ENCODE data around the gene NVL. TPM values are rescaled to one million over a fixed set of nuclear protein-coding genes. Genes with fewer than 3 reads are reported as not detected.

NVL gene
- total RNA-seq, 1 donor from 2014 or later, result 101 TPM

DNA sequence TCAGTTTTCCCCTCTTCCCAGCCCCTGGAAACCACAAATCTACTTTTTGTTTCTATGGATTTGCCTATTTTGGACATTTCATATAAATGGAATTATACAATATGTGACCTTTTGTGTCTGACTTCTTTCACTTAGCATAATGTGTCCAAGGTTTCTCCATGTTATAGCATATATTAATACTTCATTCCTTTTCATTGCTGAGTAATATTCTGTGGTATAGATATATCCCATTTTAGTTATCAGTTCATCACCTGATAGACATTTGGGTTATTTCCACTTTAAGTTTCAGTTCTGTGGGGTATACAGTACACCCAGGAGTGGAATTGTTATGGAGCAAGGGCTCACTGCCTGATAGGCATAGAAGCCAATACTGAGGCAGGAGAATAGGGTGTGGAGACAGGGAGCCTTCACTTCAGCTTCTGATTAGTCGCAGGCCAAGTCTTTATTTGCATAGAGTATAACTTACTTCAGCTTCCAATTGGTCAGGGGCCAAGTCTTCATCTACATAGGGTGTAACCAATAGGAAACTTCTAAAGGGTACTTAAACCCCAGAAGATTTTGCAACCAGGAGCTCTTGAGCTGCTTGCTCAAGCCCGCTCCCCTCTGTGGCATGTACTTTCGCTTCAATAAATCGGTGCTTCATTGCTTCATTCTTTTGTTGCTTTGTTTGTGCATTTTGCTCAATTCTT, 8.3 kb upstream of the NVL start:
- Histone ChIP-seq H3K9me3 (ENCODE audit: low read depth) (no peaks in the 10 kb centered on the region), H3K27me3 (no peaks in the 10 kb centered on the region), H3K27ac (no peak overlapping the region), H3K36me3 (no peaks in the 10 kb centered on the region), H3F3A (ENCODE audit: low read depth) (peaks cover 25% of the 10 kb centered on the region), H2AFZ (replicated peaks) (no peak overlapping the region), H4K20me1 (ENCODE audit: low read depth) (no peaks in the 10 kb centered on the region), H3K4me3 (no peak overlapping the region), H3K4me2 (no peak overlapping the region), H3K4me1 (peaks cover 10% of the 10 kb centered on the region), H3K79me2 (ENCODE audit: low read depth) (no peaks in the 10 kb centered on the region), H3K9ac (no peak overlapping the region)
- peaks cover 2% of the 10 kb centered on the region for H3K4me1 Mint-ChIP-seq
- H3K36me3 Mint-ChIP-seq, result peaks cover 4% of the 10 kb centered on the region
- no peak for DNase-seq (ENCODE audit: low spot score)
- no peak overlapping the region for H3K27ac Mint-ChIP-seq
- H3K9me3 Mint-ChIP-seq, result peaks cover 15% of the 10 kb centered on the region
- TF ChIP-seq EZH2 (IDR thresholded peaks at IDR 0.05) (no peak), EZH2phosphoT487 (IDR thresholded peaks at IDR 0.05) (no peak)
- TF ChIP-seq, protein P1, sequence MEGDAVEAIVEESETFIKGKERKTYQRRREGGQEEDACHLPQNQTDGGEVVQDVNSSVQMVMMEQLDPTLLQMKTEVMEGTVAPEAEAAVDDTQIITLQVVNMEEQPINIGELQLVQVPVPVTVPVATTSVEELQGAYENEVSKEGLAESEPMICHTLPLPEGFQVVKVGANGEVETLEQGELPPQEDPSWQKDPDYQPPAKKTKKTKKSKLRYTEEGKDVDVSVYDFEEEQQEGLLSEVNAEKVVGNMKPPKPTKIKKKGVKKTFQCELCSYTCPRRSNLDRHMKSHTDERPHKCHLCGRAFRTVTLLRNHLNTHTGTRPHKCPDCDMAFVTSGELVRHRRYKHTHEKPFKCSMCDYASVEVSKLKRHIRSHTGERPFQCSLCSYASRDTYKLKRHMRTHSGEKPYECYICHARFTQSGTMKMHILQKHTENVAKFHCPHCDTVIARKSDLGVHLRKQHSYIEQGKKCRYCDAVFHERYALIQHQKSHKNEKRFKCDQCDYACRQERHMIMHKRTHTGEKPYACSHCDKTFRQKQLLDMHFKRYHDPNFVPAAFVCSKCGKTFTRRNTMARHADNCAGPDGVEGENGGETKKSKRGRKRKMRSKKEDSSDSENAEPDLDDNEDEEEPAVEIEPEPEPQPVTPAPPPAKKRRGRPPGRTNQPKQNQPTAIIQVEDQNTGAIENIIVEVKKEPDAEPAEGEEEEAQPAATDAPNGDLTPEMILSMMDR (IDR thresholded peaks at IDR 0.05), result no peak
- H3K4me3 Mint-ChIP-seq, result no peak overlapping the region
- peaks cover 4% of the 10 kb centered on the region for H3K27me3 Mint-ChIP-seq (ENCODE audit: insufficient read depth, low read depth)

DNA sequence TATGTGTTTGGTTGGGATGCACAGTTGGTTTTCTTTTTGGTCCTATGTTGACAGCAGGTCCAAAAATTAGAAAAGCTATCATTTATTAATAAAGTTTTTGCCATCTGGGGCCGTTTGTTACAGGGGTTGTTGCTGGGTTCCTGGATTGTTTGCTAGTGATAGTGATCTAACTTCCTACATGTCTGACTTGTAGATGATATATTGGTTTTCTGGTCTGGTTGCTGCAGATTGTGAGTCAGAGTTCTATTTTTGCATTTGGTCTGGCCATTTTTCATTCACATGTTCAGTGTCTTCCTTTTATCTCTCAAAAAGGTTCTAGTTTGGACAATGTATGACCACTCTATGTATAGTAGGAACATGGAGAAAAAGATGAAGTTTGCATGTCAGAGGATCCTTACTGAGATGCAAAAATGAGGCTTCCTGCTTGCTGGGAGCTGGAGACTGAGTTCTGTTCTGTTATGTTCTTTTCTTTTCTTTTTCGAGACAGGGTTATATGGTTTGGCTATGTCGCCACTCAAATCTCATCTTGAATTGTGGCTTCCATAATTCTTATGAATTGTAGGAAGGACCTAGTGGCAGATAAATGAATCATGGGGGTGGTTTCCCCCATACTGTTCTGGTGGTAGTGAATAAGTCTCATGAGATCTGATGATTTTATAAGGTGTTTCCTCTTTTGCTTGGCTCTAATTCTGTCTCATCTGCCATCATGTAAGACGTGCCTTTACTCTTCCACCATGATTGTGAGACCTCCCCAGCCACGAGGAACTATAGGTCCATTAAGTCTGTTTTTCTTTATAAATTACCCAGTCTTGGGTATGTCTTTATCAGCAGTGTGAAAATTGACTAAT, 4.2 kb upstream of the NVL start:
- H3K36me3 Mint-ChIP-seq, result no peaks in the 10 kb centered on the region
- H2AFZ ChIP-seq (replicated peaks), result no peak overlapping the region
- peaks cover 17% of the 10 kb centered on the region for H3F3A ChIP-seq (ENCODE audit: low read depth)
- H3K9me3 Mint-ChIP-seq, result peaks cover 2% of the 10 kb centered on the region
- no peak overlapping the region for H3K27ac Mint-ChIP-seq
- TF ChIP-seq EZH2phosphoT487 (IDR thresholded peaks at IDR 0.05), result no peak
- TF ChIP-seq, protein P1 (IDR thresholded peaks at IDR 0.05), result no peak
- TF ChIP-seq EZH2 (IDR thresholded peaks at IDR 0.05), result no peak
- DNase-seq (ENCODE audit: low spot score), result no peak
- no peaks in the 10 kb centered on the region for H3K36me3 ChIP-seq
- no peaks in the 10 kb centered on the region for H3K27me3 ChIP-seq
- H3K79me2 ChIP-seq (ENCODE audit: low read depth), result peaks cover 9% of the 10 kb centered on the region
- H3K9ac ChIP-seq, result no peak overlapping the region
- H4K20me1 ChIP-seq (ENCODE audit: low read depth), result no peaks in the 10 kb centered on the region
- no peaks in the 10 kb centered on the region for H3K9me3 ChIP-seq (ENCODE audit: low read depth)
- H3K27me3 Mint-ChIP-seq (ENCODE audit: insufficient read depth, low read depth), result peaks cover 4% of the 10 kb centered on the region
- no peak overlapping the region for H3K27ac ChIP-seq
- peaks cover under 1% of the 10 kb centered on the region for H3K4me1 ChIP-seq
- no peak overlapping the region for H3K4me3 ChIP-seq
- H3K4me2 ChIP-seq, result no peak overlapping the region
- H3K4me1 Mint-ChIP-seq, result peaks cover 6% of the 10 kb centered on the region
- H3K4me3 Mint-ChIP-seq, result no peak overlapping the region

DNA sequence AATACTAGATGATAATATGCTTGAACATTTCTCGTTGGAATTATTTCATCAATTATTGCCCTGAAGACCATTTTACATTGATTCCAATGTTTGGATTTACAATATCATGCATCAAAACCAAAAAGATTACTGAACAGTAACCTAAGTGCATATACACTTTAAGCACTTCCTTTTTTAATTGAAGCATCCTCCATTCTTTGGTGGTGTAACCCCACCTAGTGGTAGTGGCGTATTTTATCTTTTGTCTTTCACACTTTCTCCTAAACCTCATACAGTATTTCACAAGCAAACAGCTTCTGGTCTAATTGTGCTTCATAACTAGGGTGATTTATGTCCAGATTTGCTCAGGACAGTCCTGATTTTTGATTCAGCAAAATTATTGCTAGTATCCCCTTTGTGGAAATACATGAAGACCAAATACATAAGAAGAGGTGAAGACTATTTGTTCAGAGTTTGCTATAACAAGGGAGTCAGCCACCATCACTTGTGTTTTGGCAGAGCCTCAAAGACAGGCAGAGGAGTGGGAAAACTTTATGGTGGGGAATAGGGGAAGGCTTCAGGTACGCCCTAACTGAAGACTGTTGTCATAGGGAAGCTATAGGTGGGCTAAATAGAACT, 3.4 kb upstream of the NVL start:
- H3K36me3 Mint-ChIP-seq, result no peaks in the 10 kb centered on the region
- Histone ChIP-seq H3K27ac (no peak overlapping the region), H3K79me2 (ENCODE audit: low read depth) (peaks cover 16% of the 10 kb centered on the region), H3K4me2 (no peak overlapping the region), H3K27me3 (no peaks in the 10 kb centered on the region), H3K4me3 (no peak overlapping the region), H2AFZ (replicated peaks) (no peak overlapping the region), H3F3A (ENCODE audit: low read depth) (peaks cover 10% of the 10 kb centered on the region), H4K20me1 (ENCODE audit: low read depth) (no peaks in the 10 kb centered on the region), H3K4me1 (peaks cover 8% of the 10 kb centered on the region), H3K9me3 (ENCODE audit: low read depth) (no peaks in the 10 kb centered on the region), H3K36me3 (no peaks in the 10 kb centered on the region), H3K9ac (no peak overlapping the region)
- H3K27ac Mint-ChIP-seq, result no peak overlapping the region
- H3K4me3 Mint-ChIP-seq, result no peak overlapping the region
- no peak for TF ChIP-seq EZH2phosphoT487 (IDR thresholded peaks at IDR 0.05)
- no peak for TF ChIP-seq EZH2 (IDR thresholded peaks at IDR 0.05)
- TF ChIP-seq, protein P1 (IDR thresholded peaks at IDR 0.05), result peak; percentile 67
- H3K4me1 Mint-ChIP-seq, result peaks cover 9% of the 10 kb centered on the region
- peaks cover 4% of the 10 kb centered on the region for H3K27me3 Mint-ChIP-seq (ENCODE audit: insufficient read depth, low read depth)
- peak; percentile 66 for DNase-seq (ENCODE audit: low spot score)
- H3K9me3 Mint-ChIP-seq, result peaks cover 2% of the 10 kb centered on the region

Measured in neural progenitor cell (in vitro differentiated cells).